Motor neuron (in vitro differentiated cells): Measurements from ENCODE around the gene LST1. TPM values are rescaled to one million over a fixed set of nuclear protein-coding genes. Genes with fewer than 3 reads are reported as not detected.
"Not testable (repeated sequence)": the region's sequence is repeated elsewhere in the genome, so short reads cannot be mapped to it uniquely, and the experiment has no call there.

Experiments
- ATAC-seq, 8 experiments: fragments of 200-7000 bp; cut with Tn5 transposase; replicated peaks in 6 of 8; 2 replicates each; pipeline ENCODE4 v1.8.0; 2021; ENCODE audit warnings: mild to moderate bottlenecking in 8 of 8, moderate library complexity in 8 of 8
- H3K27ac ChIP-seq, 2 donors: fragments of 250-450 bp; sonication (Bioruptor Pico); 2 replicates each; pipeline ENCODE4 v1.9.0; 2021; ENCODE audit warnings: antibody characterized with exemption in 2 of 2, mild to moderate bottlenecking in 2 of 2, moderate library complexity in 1 of 2
- H3K4me1 ChIP-seq, 2 donors: fragments of 250-450 bp; sonication (Bioruptor Pico); replicated peaks in 1 of 2; 2 replicates each; pipeline ENCODE4 v1.6.1; 2021; ENCODE audit warnings: antibody characterized with exemption in 2 of 2, mild to moderate bottlenecking in 2 of 2, moderate library complexity in 1 of 2
- H3K4me3 ChIP-seq, 5 donors: fragments of 250-450 bp; sonication (Bioruptor Pico); 2 replicates each; pipeline ENCODE4 v1.9.0; 2021; ENCODE audit warnings: antibody characterized with exemption in 5 of 5, mild to moderate bottlenecking in 5 of 5, moderate library complexity in 4 of 5
- WGBS, 10 experiments: fragments of 450-650 bp; shearing (Covaris generic); methylation state at CpG; one replicate each; pipeline ENCODE4 v1.0.0; 2022; 5-methylcytosine and 5-hydroxymethylcytosine counted together
- in situ Hi-C, 9 experiments: fragments of 400-800 bp; cut with MboI; loops; one replicate each; pipeline ENCODE4 v1.15.0; 2021; ENCODE audit warnings: low sequenced_read_pairs in 9 of 9, low pct_unique_long_range_greater_than_20kb in 2 of 9; ENCODE audit not compliant: unreplicated experiment in 9 of 9
- total RNA-seq, 8 experiments: library from RNA; unstranded; fragments of 300-600 nt; gene quantifications; 2 replicates each; pipeline versions ENCODE4 v1.2.3 to v1.2.4, GENCODE V29; 2022

The LST1 gene
- total RNA-seq, 8 experiments from 2014 or later = 0.21 to 2.6 (median 0.63) TPM; not detected in 1

GRCh38 chr6:31579119-31579505 is 7.0 kb upstream of the LST1 start:
- Histone ChIP-seq H3K4me3 (no peak overlapping the region), H3K27ac (no peak overlapping the region), H3K4me1 (peaks cover 0 to 6% of the 10 kb centered on the region in 2 donors)
- 60 to 100% (median 97%) methylated on average over 1 to 3 of the region's 3 CpGs; no CpG with 5 or more reads in 4 of the 10 experiments for WGBS, 10 experiments
- ATAC-seq = no peak
- in situ Hi-C loops = no loop called here

DNA sequence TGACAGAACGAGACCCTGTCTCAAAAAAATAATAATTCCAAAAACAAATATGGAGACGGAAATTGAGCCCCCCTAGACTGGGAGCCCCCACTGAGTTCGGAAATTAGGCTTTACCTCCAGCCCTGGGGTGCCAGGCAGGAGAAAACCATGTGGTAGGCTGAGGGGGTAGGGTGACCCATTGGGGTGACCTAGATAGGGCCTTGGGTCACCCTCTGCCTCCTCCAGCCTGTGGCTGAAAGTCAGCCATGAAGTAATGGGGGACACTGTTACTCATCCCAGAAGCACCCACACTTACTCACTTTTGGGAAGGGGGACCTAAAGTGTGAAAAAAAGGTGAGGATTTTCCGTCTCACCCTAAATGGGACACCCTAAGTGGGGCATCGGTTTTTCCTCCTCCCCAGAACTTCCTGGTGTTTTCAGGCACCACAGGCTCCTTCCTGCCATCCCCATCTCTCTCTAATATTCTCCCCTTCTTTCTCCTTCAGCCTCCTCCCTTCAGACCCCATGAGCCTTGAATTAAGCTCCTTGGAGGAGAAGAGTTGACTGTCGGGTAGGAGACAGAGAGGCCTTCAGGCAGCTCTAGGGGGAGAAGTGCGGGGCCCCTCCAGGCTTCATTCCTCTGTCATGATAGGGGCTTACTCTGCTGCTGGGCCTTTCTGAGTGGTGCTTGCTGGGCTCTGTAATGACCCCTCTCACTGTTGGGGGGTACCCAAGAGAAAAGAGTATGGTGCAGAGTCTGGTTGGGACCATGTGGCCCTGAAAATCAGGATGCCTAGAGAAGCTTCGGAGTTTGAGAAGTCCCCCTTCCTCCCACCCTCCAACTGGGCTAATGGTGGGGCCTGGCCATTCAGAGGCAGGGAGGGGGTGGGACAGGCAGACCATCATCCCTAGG is 6.3 kb upstream of the LST1 start:
- in situ Hi-C loops = no loop called here
- Histone ChIP-seq H3K4me3 (no peak overlapping the region), H3K27ac (no peak overlapping the region), H3K4me1 (peaks cover 0 to 6% of the 10 kb centered on the region in 2 donors)
- WGBS, 10 experiments = 50 to 100% (median 84%) methylated on average over 1 to 3 of the region's 8 CpGs; no CpG with 5 or more reads in 2 of the 10 experiments
- no peak for ATAC-seq

GRCh38 chr6:31580438-31580740 is 5.7 kb upstream of the LST1 start:
- WGBS, 10 experiments = 0 to 100% (median 71%) methylated on average over 1 to 7 of the region's 11 CpGs; no CpG with 5 or more reads in 4 of the 10 experiments
- in situ Hi-C loops = no loop called here
- Histone ChIP-seq H3K4me1 (peaks cover 0 to 6% of the 10 kb centered on the region in 2 donors), H3K4me3 (peak overlapping the region; percentile 40 to 51 (median 43)), H3K27ac (no peak overlapping the region)
- no peak for ATAC-seq

- Histone ChIP-seq H3K4me1 (peaks cover 0 to 6% of the 10 kb centered on the region in 2 donors), H3K4me3 (peak overlapping the region; percentile 40 to 51 (median 43)), H3K27ac (no peak overlapping the region)
- in situ Hi-C loops = no loop called here
- 0 to 11% (median 2%) methylated on average over 4 to 26 of the region's 62 CpGs; no CpG with 5 or more reads in 4 of the 10 experiments for WGBS, 10 experiments
- ATAC-seq = peak; percentile 97 to 99 (median 99)
Measured at GRCh38 chr6:31580807-31581433, 5.2 kb upstream of the LST1 start.

GRCh38 chr6:31581434-31582229 is 4.4 kb upstream of the LST1 start:
- peaks cover 0 to 6% of the 10 kb centered on the region in 2 donors for H3K4me1 ChIP-seq
- ATAC-seq = peak in 2 of 8 experiments; percentile 6

GRCh38 chr6:31582230-31582643 is 3.8 kb upstream of the LST1 start, which contains the start of gene LTB:
Gene LTB (minus strand): TSS chr6:31582424. CDS start chr6:31582417, 7 bp downstream.
- no CpG with 5 or more reads among the region's 3 CpGs for WGBS, 10 experiments
- ATAC-seq = no peak
- Histone ChIP-seq H3K4me1 (peaks cover 2 to 6% of the 10 kb centered on the region in 2 donors), H3K27ac (no peak within 1 kb of the TSS), H3K4me3 (peak within 1 kb of the TSS; percentile 40 to 51 (median 43))
- in situ Hi-C loops = no loop called here

More at GRCh38 chr6:31581434-31582229, 4.4 kb upstream of the LST1 start:
- 3 to 100% (median 14%) methylated on average over 1 to 10 of the region's 21 CpGs; no CpG with 5 or more reads in 2 of the 10 experiments for WGBS, 10 experiments
- in situ Hi-C loops = no loop called here
- Histone ChIP-seq H3K27ac (no peak overlapping the region), H3K4me3 (peak overlapping the region; percentile 40 to 51 (median 43))

DNA sequence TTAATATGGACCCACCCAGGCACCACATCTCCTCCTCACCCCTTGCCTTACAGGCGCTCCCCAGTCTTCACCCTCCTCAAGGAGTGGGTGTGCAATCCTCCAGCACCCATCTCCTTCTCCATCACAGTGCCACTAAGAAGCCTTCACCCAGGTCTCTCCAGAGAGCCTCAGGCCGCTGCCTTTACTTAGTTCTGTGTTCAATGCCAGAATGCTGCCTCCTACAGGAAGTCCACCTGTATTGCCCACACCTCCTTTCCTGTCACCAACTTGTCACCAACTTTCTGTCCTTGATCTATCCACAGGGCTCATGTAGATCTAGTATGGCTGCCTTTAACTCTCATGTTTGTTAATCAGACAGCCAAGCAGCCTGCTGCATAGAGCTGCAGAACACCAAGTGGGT is 586 bp upstream of the LST1 start:
- no peak overlapping the region for H3K4me3 ChIP-seq
- in situ Hi-C loops = no loop called here
- no peak for ATAC-seq
- WGBS, 10 experiments = 0 to 100% (median 58%) methylated on average over 1 to 2 of the region's 2 CpGs; no CpG with 5 or more reads in 6 of the 10 experiments
- H3K27ac ChIP-seq = no peak overlapping the region
- peaks cover 3 to 6% of the 10 kb centered on the region in 2 donors for H3K4me1 ChIP-seq

DNA sequence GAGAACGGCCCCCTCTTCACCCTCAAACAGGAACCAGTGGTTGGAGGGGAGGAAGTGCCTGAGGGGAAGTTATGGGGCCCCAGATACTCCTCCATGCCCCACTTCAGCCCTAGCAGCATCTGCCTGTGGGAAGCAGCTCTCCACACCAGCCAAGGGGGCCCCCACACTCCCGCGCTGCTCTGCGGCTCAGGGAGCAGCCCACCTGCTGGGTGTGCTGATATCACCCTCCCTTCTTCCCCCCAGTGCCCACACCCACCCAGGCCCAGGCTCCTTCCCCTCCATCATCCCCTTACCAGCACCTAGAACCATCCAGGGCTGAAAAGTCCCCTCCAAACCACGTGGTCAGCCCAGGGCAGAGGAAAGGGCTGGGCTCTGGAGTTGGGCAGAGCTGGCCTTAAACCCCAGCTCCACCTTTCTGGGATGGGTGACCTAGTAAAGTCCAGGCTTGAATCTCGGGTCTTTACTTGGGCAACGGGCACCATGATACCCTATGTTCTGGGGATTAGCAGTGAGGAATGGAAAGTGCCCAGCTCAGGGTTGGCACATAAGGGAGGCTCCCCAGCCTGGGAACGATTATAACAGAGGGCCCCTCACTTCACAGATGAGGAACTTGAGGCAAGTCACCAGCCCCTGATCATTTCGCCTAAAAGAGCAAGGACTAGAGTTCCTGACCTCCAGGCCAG is 663 bp downstream of the LST1 start:
- no peak for ATAC-seq
- WGBS, 10 experiments = 20 to 93% (median 50%) methylated on average over 1 to 3 of the region's 9 CpGs; no CpG with 5 or more reads in 3 of the 10 experiments
- no peak overlapping the region for H3K27ac ChIP-seq
- peaks cover 1 to 3% of the 10 kb centered on the region in 2 donors for H3K4me1 ChIP-seq
- in situ Hi-C loops = no loop called here
- no peak overlapping the region for H3K4me3 ChIP-seq

GRCh38 chr6:31587791-31588777 is 2.0 kb downstream of the LST1 start:
- no peak overlapping the region for H3K4me3 ChIP-seq
- peaks cover 0 to 3% of the 10 kb centered on the region in 2 donors for H3K4me1 ChIP-seq
- WGBS, 10 experiments = 49 to 93% (median 67%) methylated on average over 1 to 7 of the region's 12 CpGs; no CpG with 5 or more reads in 2 of the 10 experiments
- ATAC-seq = peak in 5 of 8 experiments; percentile 19 to 79 (median 39)
- in situ Hi-C loops = no loop called here
- no peak overlapping the region for H3K27ac ChIP-seq

DNA sequence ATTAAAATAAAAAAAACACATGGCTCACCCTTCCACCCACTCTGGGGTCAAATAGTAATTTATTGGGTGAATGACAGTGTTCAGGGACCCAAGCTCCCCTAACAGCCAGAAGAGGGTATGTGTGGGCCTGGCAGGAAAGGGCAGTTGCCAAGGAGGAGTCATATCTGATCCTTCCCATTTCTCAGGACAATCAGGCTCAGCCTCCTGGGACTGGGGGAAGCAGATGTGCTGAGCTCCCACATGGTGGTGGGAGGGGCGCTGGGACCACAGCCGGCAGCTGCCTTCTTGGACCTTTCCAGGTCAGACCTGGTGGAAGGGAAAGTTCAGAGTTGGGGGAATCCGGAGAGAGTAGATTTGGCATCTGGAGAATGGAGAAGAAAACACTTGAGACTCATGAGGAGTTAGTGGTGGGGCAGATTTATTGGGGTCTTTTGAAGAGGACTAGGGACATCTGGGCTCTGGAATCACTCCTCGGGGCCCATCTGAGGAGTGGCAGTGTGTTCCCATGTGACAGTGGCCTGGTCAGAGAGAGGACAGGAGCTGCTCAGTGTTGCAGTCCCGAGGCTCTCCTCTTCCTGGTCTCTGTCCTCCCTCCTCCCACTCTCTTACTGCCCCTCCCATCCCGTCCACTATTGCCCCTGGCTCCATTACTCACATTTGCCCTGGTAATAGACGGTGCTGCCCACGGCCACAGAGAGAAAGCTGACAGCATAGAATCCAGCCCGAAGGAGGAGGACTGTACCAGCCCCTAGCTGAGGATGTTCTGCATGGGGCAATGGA is 3.0 kb downstream of the LST1 start:
- Histone ChIP-seq H3K4me1 (peaks cover 0 to 3% of the 10 kb centered on the region in 2 donors), H3K4me3 (no peak overlapping the region), H3K27ac (no peak overlapping the region)
- 0 to 78% (median 62%) methylated on average over 2 to 4 of the region's 9 CpGs; no CpG with 5 or more reads in 5 of the 10 experiments for WGBS, 10 experiments
- ATAC-seq = peak in 7 of 8 experiments; percentile 35 to 92 (median 64)
- in situ Hi-C loops = no loop called here

DNA sequence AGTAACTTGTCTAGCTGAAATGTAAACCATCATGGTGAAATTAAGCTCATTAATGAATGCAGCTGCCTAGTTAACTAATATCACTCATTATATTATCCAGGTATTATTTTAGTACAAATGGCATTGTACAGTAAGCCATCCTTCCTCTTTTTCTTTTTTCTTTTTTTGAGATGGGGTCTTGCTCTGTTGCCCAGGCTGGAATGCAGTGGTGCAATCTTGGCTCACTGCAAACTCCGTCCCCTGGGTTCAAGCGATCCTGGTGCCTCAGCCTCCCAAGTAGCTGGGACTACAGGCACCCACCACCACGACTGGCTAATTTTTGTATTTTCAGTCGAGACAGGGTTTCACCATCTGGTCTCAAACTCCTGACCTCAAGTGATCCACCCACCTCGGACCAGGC is 4.6 kb downstream of the LST1 start:
- in situ Hi-C loops = loop anchor here in 2 of 9 experiments (10.0 kb wide), 1 partner anchor 46 kb away; the partner anchor contains the start of genes ATP6V1G2 (in 2 of the 2), DDX39B (in 2 of the 2) and NFKBIL1 (in 2 of the 2)
- WGBS, 10 experiments = 66 to 100% (median 83%) methylated on average over 1 to 5 of the region's 5 CpGs; no CpG with 5 or more reads in 2 of the 10 experiments
- not testable (repeated sequence) for H3K4me3 ChIP-seq, H3K27ac ChIP-seq, H3K4me1 ChIP-seq, ATAC-seq
